ENCODE results near the gene OTOP3.

The OTOP3 gene

GRCh38 chr17:74937064-74938051 is 1.7 kb downstream of the OTOP3 start:
- no peak for DNase-seq (ENCODE audit: low spot score in 2 of 2)
- Mint-ChIP-seq H3K4me1 (no peaks in the 10 kb centered on the region), H3K27ac (ENCODE audit: low read depth) (no peak overlapping the region), H3K9me3 (no peaks in the 10 kb centered on the region), H3K36me3 (ENCODE audit: insufficient read depth) (no peaks in the 10 kb centered on the region), H3K27me3 (peaks cover 85% of the 10 kb centered on the region), H3K4me3 (no peak overlapping the region)
- ATAC-seq (replicated peaks; ENCODE audit: extremely low read depth, poor library complexity, severe bottlenecking) = no peak

GRCh38 chr17:74938194-74938950 is 2.7 kb downstream of the OTOP3 start:
- Mint-ChIP-seq H3K27ac (ENCODE audit: low read depth) (no peak overlapping the region), H3K27me3 (peaks cover 83% of the 10 kb centered on the region), H3K36me3 (ENCODE audit: insufficient read depth) (no peaks in the 10 kb centered on the region), H3K4me3 (no peak overlapping the region), H3K9me3 (no peaks in the 10 kb centered on the region), H3K4me1 (no peaks in the 10 kb centered on the region)
- no peak for DNase-seq (ENCODE audit: low spot score in 2 of 2)
- no peak for ATAC-seq (replicated peaks; ENCODE audit: extremely low read depth, poor library complexity, severe bottlenecking)

- no peak for ATAC-seq (replicated peaks; ENCODE audit: extremely low read depth, poor library complexity, severe bottlenecking)
- no peaks in the 10 kb centered on the region for H3K4me1 Mint-ChIP-seq
- peaks cover 81% of the 10 kb centered on the region for H3K27me3 Mint-ChIP-seq
- no peak for DNase-seq (ENCODE audit: low spot score in 2 of 2)
- no peaks in the 10 kb centered on the region for H3K36me3 Mint-ChIP-seq (ENCODE audit: insufficient read depth)
- no peak overlapping the region for H3K27ac Mint-ChIP-seq (ENCODE audit: low read depth)
- no peak overlapping the region for H3K4me3 Mint-ChIP-seq
- H3K9me3 Mint-ChIP-seq = no peaks in the 10 kb centered on the region
Observed at GRCh38 chr17:74939534-74939933, 3.8 kb downstream of the OTOP3 start.

- H3K4me3 Mint-ChIP-seq = no peak overlapping the region
- ATAC-seq (replicated peaks; ENCODE audit: extremely low read depth, poor library complexity, severe bottlenecking) (no peak), DNase-seq (ENCODE audit: low spot score in 2 of 2) (no peak)
- no peaks in the 10 kb centered on the region for H3K4me1 Mint-ChIP-seq
- no peaks in the 10 kb centered on the region for H3K9me3 Mint-ChIP-seq
- no peaks in the 10 kb centered on the region for H3K36me3 Mint-ChIP-seq (ENCODE audit: insufficient read depth)
- peaks cover 72% of the 10 kb centered on the region for H3K27me3 Mint-ChIP-seq
- no peak overlapping the region for H3K27ac Mint-ChIP-seq (ENCODE audit: low read depth)
Observed at GRCh38 chr17:74941128-74941725, 5.5 kb downstream of the OTOP3 start.

GRCh38 chr17:74943808-74944522 is 8.3 kb downstream of the OTOP3 start:
- Mint-ChIP-seq H3K4me3 (no peak overlapping the region), H3K27ac (ENCODE audit: low read depth) (no peak overlapping the region), H3K27me3 (peaks cover 45% of the 10 kb centered on the region), H3K36me3 (ENCODE audit: insufficient read depth) (peaks cover 2% of the 10 kb centered on the region), H3K9me3 (no peaks in the 10 kb centered on the region), H3K4me1 (no peaks in the 10 kb centered on the region)
- ATAC-seq (replicated peaks; ENCODE audit: extremely low read depth, poor library complexity, severe bottlenecking) (no peak), DNase-seq (ENCODE audit: low spot score in 2 of 2) (no peak)

- ATAC-seq (replicated peaks; ENCODE audit: extremely low read depth, poor library complexity, severe bottlenecking) = no peak
- H3K4me3 Mint-ChIP-seq = no peak overlapping the region
- no peak overlapping the region for H3K27ac Mint-ChIP-seq (ENCODE audit: low read depth)
- H3K36me3 Mint-ChIP-seq (ENCODE audit: insufficient read depth) = peaks cover 2% of the 10 kb centered on the region
- DNase-seq (ENCODE audit: low spot score in 2 of 2) = no peak
- no peaks in the 10 kb centered on the region for H3K4me1 Mint-ChIP-seq
- no peaks in the 10 kb centered on the region for H3K9me3 Mint-ChIP-seq
- H3K27me3 Mint-ChIP-seq = peaks cover 31% of the 10 kb centered on the region
Observed at GRCh38 chr17:74945543-74945942, 9.8 kb downstream of the OTOP3 start.

- Mint-ChIP-seq H3K36me3 (ENCODE audit: insufficient read depth) (peaks cover 2% of the 10 kb centered on the region), H3K4me3 (no peak overlapping the region), H3K4me1 (no peaks in the 10 kb centered on the region), H3K9me3 (no peaks in the 10 kb centered on the region), H3K27ac (ENCODE audit: low read depth) (no peak overlapping the region), H3K27me3 (peaks cover 24% of the 10 kb centered on the region)
- ATAC-seq (replicated peaks; ENCODE audit: extremely low read depth, poor library complexity, severe bottlenecking) (no peak), DNase-seq (ENCODE audit: low spot score in 2 of 2) (no peak)
Observed at GRCh38 chr17:74946641-74947040, 10.9 kb downstream of the OTOP3 start.

- no peak for ATAC-seq (replicated peaks; ENCODE audit: extremely low read depth, poor library complexity, severe bottlenecking)
- Mint-ChIP-seq H3K9me3 (no peaks in the 10 kb centered on the region), H3K36me3 (ENCODE audit: insufficient read depth) (peaks cover 2% of the 10 kb centered on the region), H3K27me3 (peaks cover 18% of the 10 kb centered on the region), H3K4me1 (no peaks in the 10 kb centered on the region), H3K27ac (ENCODE audit: low read depth) (no peak overlapping the region), H3K4me3 (no peak overlapping the region)
- DNase-seq (ENCODE audit: low spot score in 2 of 2) = no peak
Observed at GRCh38 chr17:74947041-74947754, 11.5 kb downstream of the OTOP3 start.

- H3K36me3 Mint-ChIP-seq (ENCODE audit: insufficient read depth) = peaks cover 2% of the 10 kb centered on the region
- no peak for ATAC-seq (replicated peaks; ENCODE audit: extremely low read depth, poor library complexity, severe bottlenecking)
- H3K27ac Mint-ChIP-seq (ENCODE audit: low read depth) = no peak overlapping the region
- no peak for DNase-seq (ENCODE audit: low spot score in 2 of 2)
- no peak overlapping the region for H3K4me3 Mint-ChIP-seq
- H3K4me1 Mint-ChIP-seq = no peaks in the 10 kb centered on the region
- no peaks in the 10 kb centered on the region for H3K9me3 Mint-ChIP-seq
- no peaks in the 10 kb centered on the region for H3K27me3 Mint-ChIP-seq
Observed at GRCh38 chr17:74949455-74950115, 13.9 kb downstream of the OTOP3 start.

GRCh38 chr17:74950207-74950606 is 14.5 kb downstream of the OTOP3 start:
- no peak overlapping the region for H3K27ac Mint-ChIP-seq (ENCODE audit: low read depth)
- H3K27me3 Mint-ChIP-seq = no peaks in the 10 kb centered on the region
- DNase-seq (ENCODE audit: low spot score in 2 of 2) = no peak
- no peaks in the 10 kb centered on the region for H3K9me3 Mint-ChIP-seq
- no peak for ATAC-seq (replicated peaks; ENCODE audit: extremely low read depth, poor library complexity, severe bottlenecking)
- peaks cover 2% of the 10 kb centered on the region for H3K36me3 Mint-ChIP-seq (ENCODE audit: insufficient read depth)
- H3K4me3 Mint-ChIP-seq = no peak overlapping the region
- no peaks in the 10 kb centered on the region for H3K4me1 Mint-ChIP-seq

GRCh38 chr17:74951065-74951464 is 15.4 kb downstream of the OTOP3 start:
- Mint-ChIP-seq H3K9me3 (no peaks in the 10 kb centered on the region), H3K4me1 (no peaks in the 10 kb centered on the region), H3K27ac (ENCODE audit: low read depth) (no peak overlapping the region), H3K27me3 (no peaks in the 10 kb centered on the region), H3K4me3 (no peak overlapping the region), H3K36me3 (ENCODE audit: insufficient read depth) (peaks cover 2% of the 10 kb centered on the region)
- DNase-seq (ENCODE audit: low spot score in 2 of 2) (no peak), ATAC-seq (replicated peaks; ENCODE audit: extremely low read depth, poor library complexity, severe bottlenecking) (no peak)
